OCI-LY1 (cell line): ENCODE measurements around the gene PDCL2.

Source experiments
- H2AFZ ChIP-seq: fragments of 200-600 bp; sonication (generic), shearing (Covaris generic); 2 replicates; pipeline ENCODE4 v1.6.0; 2014; ENCODE audit warnings: antibody characterized with exemption, mild to moderate bottlenecking, low read length
- H3F3A ChIP-seq: fragments of 200-600 bp; sonication (generic), shearing (Covaris generic); 2 replicates; pipeline ENCODE4 v1.6.0; 2014; ENCODE audit warnings: mild to moderate bottlenecking, antibody characterized with exemption, low read length, moderate library complexity; ENCODE audit not compliant: insufficient read depth
- H3K27ac ChIP-seq: fragments of 200-600 bp; sonication (generic); 2 replicates; pipeline ENCODE4 v1.5.1; 2014; ENCODE audit warnings: low read length, mixed run types, mild to moderate bottlenecking, low read depth; ENCODE audit not compliant: poor library complexity, severe bottlenecking
- H3K27me3 ChIP-seq: fragments of 200-600 bp; sonication (generic); 2 replicates; pipeline ENCODE4 v1.6.0; 2014; ENCODE audit warnings: antibody characterized with exemption, mild to moderate bottlenecking, low read length, moderate library complexity; ENCODE audit not compliant: insufficient read depth
- H3K36me3 ChIP-seq: fragments of 200-600 bp; sonication (generic); 2 replicates; pipeline ENCODE4 v1.6.1; 2014; ENCODE audit warnings: mild to moderate bottlenecking, antibody characterized with exemption, low read length, moderate library complexity, mixed read lengths; ENCODE audit not compliant: insufficient read depth
- H3K4me1 ChIP-seq: fragments of 200-600 bp; sonication (generic); 2 replicates; pipeline ENCODE4 v1.5.1; 2014; ENCODE audit warnings: mild to moderate bottlenecking, low read length, moderate library complexity; ENCODE audit not compliant: insufficient read depth, severe bottlenecking
- H3K4me2 ChIP-seq: fragments of 200-600 bp; sonication (generic), shearing (Covaris generic); 2 replicates; pipeline ENCODE4 v1.6.1; 2014; ENCODE audit warnings: low read length
- H3K4me3 ChIP-seq: fragments of 200-600 bp; sonication (generic); 2 replicates; pipeline ENCODE4 v1.5.1; 2014; ENCODE audit warnings: low read length, low read depth, mild to moderate bottlenecking, mixed read lengths; ENCODE audit not compliant: poor library complexity, severe bottlenecking
- H3K79me2 ChIP-seq: fragments of 200-600 bp; shearing (Covaris generic); 2 replicates; pipeline ENCODE4 v1.6.1; 2016; ENCODE audit warnings: mixed run types, low read length, mixed read lengths; ENCODE audit not compliant: insufficient read depth
- H3K9ac ChIP-seq: fragments of 200-600 bp; sonication (generic), shearing (Covaris generic); 2 replicates; pipeline ENCODE4 v1.6.1; 2014; ENCODE audit warnings: mild to moderate bottlenecking, low read length, mixed read lengths
- H3K9me2 ChIP-seq: fragments of 200-600 bp; sonication (generic), shearing (Covaris generic); 2 replicates; pipeline ENCODE4 v1.6.1; 2014; ENCODE audit warnings: low read depth, mild to moderate bottlenecking, low read length, mixed read lengths
- H3K9me3 ChIP-seq: fragments of 200-600 bp; shearing (Covaris generic); 2 replicates; pipeline ENCODE4 v1.6.1; 2014; ENCODE audit warnings: low read length, mixed read lengths
- H4K20me1 ChIP-seq: fragments of 200-600 bp; sonication (generic), shearing (Covaris generic); 2 replicates; pipeline ENCODE4 v1.6.0; 2016; ENCODE audit warnings: mild to moderate bottlenecking, low read length; ENCODE audit not compliant: insufficient read depth
- EZH2 ChIP-seq: fragments of 200-600 bp; sonication (generic), shearing (Covaris generic); IDR thresholded peaks from 2 replicates; pipeline ENCODE4 v1.8.0; 2017; ENCODE audit warnings: borderline replicate concordance, mixed run types, mild to moderate bottlenecking, antibody characterized with exemption, low read length, moderate library complexity, mixed read lengths
- TF ChIP-seq, protein P1 (sequence below): fragments of 200-600 bp; sonication (generic), shearing (Covaris generic); IDR thresholded peaks from 2 replicates; pipeline ENCODE4 v1.5.1; 2017; ENCODE audit warnings: mild to moderate bottlenecking, antibody characterized with exemption, low read length, moderate library complexity, mixed read lengths

Gene PDCL2

DNA sequence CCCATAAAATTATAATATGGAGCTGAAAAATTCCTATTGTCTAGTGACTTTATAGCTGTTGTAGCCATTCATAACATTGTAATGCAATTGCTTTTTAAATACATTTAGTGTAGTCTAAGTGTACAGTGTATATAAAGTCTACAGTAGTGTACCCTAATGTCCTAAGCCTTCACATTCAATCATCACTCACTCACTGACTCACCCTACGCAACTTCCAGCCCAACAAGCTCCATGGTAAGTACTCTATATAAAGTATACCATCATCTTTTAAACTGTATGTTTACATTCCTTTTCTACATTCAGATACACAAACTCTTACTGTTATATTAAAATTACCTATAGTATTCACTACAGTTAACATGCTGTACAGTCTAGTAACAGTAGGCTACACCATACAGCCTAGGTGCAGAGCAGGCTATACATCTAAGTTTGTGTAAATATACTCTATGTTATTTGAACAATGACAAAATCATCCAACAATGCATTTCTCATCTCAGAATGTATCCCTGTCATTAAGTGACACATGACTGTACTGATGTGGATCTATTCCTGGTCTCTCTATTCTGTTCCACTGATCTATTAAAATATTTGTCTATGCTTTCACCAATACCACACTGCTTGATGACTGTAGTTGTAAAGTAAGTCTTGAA is 79.0 kb downstream of the PDCL2 start:
- no peaks in the 10 kb centered on the region for H3F3A ChIP-seq
- H3K9ac ChIP-seq = no peak overlapping the region
- TF ChIP-seq EZH2 = no peak
- TF ChIP-seq, protein P1, sequence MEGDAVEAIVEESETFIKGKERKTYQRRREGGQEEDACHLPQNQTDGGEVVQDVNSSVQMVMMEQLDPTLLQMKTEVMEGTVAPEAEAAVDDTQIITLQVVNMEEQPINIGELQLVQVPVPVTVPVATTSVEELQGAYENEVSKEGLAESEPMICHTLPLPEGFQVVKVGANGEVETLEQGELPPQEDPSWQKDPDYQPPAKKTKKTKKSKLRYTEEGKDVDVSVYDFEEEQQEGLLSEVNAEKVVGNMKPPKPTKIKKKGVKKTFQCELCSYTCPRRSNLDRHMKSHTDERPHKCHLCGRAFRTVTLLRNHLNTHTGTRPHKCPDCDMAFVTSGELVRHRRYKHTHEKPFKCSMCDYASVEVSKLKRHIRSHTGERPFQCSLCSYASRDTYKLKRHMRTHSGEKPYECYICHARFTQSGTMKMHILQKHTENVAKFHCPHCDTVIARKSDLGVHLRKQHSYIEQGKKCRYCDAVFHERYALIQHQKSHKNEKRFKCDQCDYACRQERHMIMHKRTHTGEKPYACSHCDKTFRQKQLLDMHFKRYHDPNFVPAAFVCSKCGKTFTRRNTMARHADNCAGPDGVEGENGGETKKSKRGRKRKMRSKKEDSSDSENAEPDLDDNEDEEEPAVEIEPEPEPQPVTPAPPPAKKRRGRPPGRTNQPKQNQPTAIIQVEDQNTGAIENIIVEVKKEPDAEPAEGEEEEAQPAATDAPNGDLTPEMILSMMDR = no peak
- H3K9me2 ChIP-seq = no peaks in the 10 kb centered on the region
- H2AFZ ChIP-seq = no peak overlapping the region
- H3K27ac ChIP-seq = no peak overlapping the region
- no peak overlapping the region for H3K4me2 ChIP-seq
- no peak overlapping the region for H3K4me3 ChIP-seq
- H3K4me1 ChIP-seq = no peaks in the 10 kb centered on the region
- no peaks in the 10 kb centered on the region for H3K9me3 ChIP-seq
- no peaks in the 10 kb centered on the region; the same call in 1 of the 2 replicates for H3K36me3 ChIP-seq
- H3K27me3 ChIP-seq = no peaks in the 10 kb centered on the region
- H4K20me1 ChIP-seq = no peaks in the 10 kb centered on the region
- H3K79me2 ChIP-seq = no peaks in the 10 kb centered on the region

GRCh38 chr4:55512077-55512476 is 80.0 kb downstream of the PDCL2 start:
- no peaks in the 10 kb centered on the region for H4K20me1 ChIP-seq
- no peaks in the 10 kb centered on the region for H3F3A ChIP-seq
- no peaks in the 10 kb centered on the region; the same call in 1 of the 2 replicates for H3K36me3 ChIP-seq
- H3K79me2 ChIP-seq = no peaks in the 10 kb centered on the region
- H3K9me3 ChIP-seq = no peaks in the 10 kb centered on the region
- no peaks in the 10 kb centered on the region for H3K9me2 ChIP-seq
- H3K4me2 ChIP-seq = no peak overlapping the region
- H3K4me1 ChIP-seq = no peaks in the 10 kb centered on the region
- H3K4me3 ChIP-seq = no peak overlapping the region
- no peak overlapping the region for H2AFZ ChIP-seq
- TF ChIP-seq, protein P1 = no peak
- no peak for TF ChIP-seq EZH2
- no peaks in the 10 kb centered on the region for H3K27me3 ChIP-seq
- no peak overlapping the region for H3K27ac ChIP-seq
- H3K9ac ChIP-seq = no peak overlapping the region

- TF ChIP-seq, protein P1 = no peak
- no peak for TF ChIP-seq EZH2
- H3K9me3 ChIP-seq = no peaks in the 10 kb centered on the region
- H3F3A ChIP-seq = no peaks in the 10 kb centered on the region
Observed at GRCh38 chr4:55510685-55511084, 81.4 kb downstream of the PDCL2 start.

More at GRCh38 chr4:55510685-55511084, 81.4 kb downstream of the PDCL2 start:
- Histone ChIP-seq H3K27ac (no peak overlapping the region), H3K9ac (no peak overlapping the region), H3K27me3 (no peaks in the 10 kb centered on the region), H4K20me1 (no peaks in the 10 kb centered on the region), H3K79me2 (no peaks in the 10 kb centered on the region), H3K4me1 (no peaks in the 10 kb centered on the region), H3K4me3 (no peak overlapping the region), H3K36me3 (no peaks in the 10 kb centered on the region; the same call in 1 of the 2 replicates), H3K4me2 (no peak overlapping the region), H3K9me2 (no peaks in the 10 kb centered on the region), H2AFZ (no peak overlapping the region)
